ENCODE data around the gene SPRED3.
A peak's percentile ranks its signal among the peaks of the same experiment; 100 is the strongest.
"Not testable (repeated sequence)": the region's sequence is repeated elsewhere in the genome, so short reads cannot be mapped to it uniquely, and the experiment has no call there.

The SPRED3 gene

DNA sequence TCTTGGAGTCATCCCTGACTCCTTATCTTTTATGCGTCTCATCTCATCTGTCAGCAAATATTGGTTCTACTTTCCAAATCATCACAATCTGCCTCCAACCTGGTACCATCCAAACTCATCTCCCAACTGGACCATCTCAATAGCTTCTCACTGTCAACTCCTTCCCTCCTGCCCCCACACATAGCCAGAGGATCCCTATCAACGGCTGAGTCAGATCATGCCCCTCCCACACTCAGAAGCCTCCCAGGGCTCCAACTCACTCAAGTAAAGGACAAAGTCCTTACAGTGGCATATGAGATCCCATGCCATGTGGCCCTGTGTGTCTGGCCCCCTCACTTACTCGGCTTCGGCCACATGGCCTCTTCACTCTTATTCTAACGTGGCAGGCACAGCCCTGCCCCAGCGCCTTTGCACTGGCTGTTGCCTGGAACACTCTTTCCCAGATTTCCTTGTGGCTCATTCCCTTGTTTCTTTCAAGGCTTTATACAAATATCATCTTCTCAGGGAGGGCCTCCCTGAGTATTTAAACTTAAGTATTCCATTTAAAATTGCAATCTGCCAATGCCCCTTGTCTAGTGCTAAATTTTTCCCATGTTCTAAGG, 4.3 kb downstream of the SPRED3 start:
- DNase-seq = no peak

DNA sequence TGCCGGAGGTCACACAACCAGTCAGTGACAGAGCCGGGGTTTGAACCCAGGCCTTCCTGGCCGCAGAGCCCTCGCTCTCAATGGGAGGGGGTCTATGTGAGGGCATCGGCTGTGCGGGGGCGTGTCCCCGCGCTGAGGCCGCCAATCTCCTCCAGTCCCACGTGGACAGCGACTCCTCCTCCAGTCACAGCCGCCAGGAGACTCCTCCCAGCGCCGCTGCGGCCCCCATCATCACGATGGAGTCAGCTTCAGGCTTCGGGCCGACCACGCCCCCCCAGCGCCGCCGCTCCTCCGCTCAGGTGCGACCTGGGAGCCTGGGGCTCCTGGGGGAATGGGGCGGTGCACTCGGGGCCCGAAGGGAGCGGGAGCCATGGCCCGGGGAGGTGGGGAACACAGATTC, 6.0 kb downstream of the SPRED3 start:
- peak in 1 of 2 experiments; percentile 16 for DNase-seq

DNA sequence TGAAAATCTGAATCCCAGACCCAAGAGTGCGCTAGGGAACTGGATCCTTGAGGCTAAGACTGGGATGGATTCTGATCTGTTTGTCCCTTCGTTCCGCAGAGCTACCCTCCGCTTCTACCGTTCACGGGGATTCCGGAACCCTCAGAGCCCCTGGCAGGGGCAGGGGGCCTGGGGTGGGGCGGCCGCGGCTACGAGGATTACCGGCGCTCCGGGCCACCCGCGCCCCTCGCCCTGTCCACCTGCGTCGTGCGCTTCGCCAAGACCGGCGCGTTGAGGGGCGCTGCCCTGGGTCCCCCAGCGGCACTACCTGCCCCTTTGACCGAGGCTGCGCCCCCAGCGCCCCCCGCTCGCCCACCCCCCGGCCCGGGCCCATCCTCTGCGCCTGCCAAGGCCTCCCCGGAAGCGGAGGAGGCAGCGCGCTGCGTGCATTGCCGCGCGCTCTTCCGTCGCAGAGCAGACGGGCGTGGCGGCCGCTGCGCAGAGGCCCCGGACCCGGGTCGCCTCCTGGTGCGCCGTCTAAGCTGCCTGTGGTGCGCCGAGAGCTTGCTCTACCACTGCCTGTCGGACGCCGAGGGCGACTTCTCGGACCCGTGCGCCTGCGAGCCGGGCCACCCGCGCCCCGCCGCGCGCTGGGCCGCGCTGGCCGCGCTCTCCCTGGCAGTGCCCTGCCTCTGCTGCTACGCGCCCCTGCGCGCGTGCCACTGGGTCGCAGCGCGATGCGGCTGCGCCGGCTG, 7.1 kb downstream of the SPRED3 start:
- DNase-seq = no peak

DNA sequence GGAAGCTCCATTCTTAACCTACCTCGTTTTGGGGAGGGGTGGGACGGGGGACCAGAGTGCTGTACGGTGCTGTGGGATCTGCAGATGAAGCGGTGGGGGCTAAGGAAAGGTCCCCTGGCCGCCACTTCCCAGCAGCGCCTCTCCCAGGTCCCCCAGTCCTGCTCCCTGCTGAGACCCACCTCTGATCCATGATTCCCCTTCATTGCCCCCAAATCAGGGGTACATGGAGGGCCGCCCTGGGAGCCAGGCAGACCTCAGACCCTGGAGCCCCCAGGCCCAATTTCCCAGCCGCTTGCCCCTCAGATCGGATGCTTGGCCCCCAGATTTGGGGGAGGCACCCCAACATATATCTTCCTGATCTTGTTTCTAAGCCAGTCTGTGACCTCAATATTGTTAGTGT, 10.6 kb downstream of the SPRED3 start:
- no peak for DNase-seq

DNA sequence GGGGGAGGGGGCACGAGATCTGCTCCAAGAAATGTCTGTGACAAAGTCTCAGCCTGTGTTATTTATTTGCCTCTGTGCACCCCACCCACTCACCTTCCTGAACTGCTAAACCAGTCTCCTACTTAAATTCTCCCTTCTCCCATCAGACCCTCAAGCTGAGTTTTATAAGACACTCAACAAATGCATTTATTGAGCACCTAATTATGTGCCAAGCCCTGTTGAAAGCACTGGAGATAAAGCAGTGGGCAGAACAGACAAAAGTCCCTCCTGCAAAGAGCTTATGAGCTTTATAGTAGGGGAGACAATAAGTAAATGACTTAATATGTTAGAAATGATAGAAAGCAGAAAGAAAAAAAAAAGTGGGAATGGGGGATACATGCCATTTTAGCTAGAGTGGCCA, 11.0 kb downstream of the SPRED3 start:
- no peak for DNase-seq

DNA sequence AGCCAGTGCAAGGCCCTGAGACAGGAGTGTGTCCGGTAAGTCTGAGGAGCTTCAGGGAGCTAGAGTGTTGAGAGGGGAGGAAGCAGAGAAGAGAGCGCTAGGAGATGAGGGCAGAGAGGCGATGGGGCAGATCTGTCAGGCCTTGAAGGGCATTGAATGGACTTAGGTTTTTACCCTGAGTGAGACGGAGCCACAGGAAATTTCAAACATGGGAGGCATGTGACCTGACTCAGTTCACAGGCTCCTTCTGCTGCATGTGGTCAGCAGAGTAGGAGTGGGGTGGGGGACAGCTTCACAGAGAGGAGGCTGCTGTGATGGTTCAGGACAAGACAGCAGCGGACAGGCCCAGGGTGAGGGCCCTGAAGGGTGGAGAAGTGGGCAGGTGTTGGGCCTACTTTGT, 11.9 kb downstream of the SPRED3 start:
- no peak for DNase-seq

DNA sequence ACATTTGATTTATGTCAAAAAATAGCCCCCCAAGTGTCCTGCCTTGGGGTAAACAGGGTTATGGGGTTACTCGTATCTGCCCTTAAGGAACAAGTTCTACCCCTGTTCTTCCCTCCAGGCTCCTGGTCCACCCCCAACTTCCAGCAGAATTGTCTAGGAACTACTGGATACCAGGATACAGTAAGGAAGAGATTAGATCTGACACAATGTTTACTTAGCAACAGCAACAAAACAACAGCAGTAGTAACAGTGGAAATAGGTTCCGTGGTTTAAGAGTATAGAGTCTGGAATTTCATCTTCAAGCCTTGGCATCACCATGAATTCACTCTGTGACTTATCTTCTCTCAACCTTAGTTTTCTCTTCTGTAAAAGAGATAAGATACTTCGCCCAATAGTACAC, 12.7 kb downstream of the SPRED3 start:
- no peak for DNase-seq

DNA sequence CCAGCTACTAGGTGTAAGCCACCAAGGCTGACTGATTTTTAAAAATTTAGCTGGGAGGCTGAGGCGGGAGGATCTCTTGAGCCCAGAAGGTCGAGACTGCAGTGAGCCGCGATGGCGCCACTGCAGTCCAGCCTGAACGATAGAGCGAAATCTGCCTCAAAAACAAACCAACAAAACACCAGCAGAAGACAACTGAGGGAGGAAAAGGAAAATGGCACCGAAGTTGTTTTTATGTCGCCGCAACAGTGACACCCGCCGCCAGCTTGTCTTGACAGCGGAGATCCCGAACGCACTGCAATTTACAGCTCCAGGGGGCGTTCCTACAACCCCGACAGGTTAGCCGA, 14.1 kb downstream of the SPRED3 start:
- DNase-seq = no peak

DNA sequence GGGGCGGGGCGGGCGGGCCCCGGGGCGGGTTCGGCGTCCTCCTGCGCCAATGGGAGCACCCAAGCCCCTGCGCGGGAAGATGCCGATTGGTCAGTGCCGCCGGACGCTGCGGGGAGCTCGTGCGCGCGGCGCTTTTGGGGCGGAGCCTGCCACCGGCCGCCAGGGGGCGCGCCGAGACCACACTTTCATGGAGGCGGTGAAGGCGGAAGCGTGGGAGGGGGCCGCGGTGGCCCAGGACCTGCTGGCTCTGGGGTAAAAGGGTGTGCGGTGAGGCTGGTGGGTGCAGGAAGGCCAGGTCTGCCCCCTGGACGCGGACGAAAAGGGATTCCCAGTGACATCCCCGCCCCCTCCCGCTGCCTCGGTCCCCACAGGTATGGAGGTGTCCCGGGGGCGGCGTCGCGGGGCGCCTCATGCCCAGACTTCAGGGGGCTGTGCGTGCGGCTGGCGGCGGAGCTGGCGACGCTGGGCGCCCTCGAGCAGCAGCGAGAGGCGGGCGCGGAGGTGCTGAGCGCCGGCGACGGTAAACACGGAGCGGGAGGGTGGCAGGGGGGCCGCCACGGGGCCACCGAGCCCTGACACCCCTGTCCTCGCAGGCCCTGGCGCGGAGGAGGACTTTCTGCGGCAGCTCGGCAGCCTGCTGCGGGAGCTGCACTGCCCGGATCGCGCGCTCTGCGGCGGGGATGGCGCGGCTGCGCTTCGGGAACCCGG, 14.6 kb downstream of the SPRED3 start, which contains the start of gene FAM98C:
TSS of gene FAM98C (plus strand) at position 127 of the 708 bp plus-strand sequence. CDS start at position 188, 61 bp downstream.
- DNase-seq = peak; percentile 95 to 96

DNA sequence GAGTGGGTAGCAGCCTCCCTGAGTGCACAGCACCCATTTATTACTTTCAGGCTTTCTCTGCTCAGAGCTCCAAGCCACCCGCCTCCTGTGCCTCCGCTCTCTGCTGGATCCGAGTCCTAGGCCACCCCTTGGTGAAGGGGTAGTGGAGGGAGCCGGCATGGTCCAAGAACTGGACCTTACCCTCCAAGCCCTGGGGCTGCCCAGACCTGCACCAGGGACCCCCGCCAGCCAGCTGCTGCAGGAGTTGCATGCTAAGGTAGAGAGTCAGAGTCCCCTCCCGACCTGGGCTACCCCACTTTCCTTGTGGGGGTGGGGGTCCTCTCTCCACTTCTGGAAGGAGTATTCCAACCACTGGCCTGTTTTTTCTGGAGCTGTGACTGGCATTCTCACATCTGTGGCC, 16.4 kb downstream of the SPRED3 start:
- DNase-seq = no peak

DNA sequence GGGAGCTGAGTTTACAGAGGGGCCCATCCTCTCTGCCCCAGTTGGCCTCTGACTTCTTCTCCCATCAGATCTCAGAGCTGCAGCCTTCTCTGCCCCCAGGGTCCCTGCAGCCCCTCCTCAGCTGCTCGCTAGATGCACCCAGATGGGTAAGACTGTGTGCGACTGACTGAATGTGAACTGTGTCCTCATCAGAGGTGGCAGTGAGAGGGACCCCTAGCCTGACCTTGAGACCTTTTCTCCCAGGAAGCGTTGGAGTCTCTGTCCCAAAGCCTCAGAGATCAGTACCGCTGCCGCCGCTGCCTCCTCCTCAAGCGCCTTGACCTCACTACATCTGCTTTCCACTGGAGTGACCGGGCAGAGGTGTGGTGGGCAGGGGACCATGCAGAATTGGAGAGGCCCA, 16.8 kb downstream of the SPRED3 start:
- DNase-seq = no peak

DNA sequence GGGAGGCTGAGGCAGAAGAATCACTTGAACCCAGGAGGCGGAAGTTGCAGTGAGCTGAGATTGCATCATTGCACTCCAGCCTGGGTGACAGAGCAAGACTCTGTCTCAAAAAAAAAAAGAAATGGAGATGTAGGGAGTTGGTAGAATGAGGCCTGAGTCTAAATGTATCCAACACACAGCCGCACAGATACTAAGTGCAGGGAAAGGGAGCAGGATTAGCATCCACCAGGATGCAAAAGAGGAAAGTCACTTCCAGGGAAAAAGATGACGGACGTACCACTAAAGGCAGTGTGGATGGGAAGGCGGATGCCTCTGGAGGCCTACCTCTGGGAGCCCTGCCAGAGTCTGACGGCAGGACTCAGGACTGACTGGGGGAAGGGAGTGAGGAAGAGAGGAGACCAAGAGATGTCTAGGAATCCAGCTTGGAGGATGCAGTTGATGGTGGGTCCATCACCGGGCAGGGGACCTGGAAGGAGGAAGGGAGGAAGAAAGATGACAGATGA, 21.2 kb downstream of the SPRED3 start:
- DNase-seq = no peak

DNA sequence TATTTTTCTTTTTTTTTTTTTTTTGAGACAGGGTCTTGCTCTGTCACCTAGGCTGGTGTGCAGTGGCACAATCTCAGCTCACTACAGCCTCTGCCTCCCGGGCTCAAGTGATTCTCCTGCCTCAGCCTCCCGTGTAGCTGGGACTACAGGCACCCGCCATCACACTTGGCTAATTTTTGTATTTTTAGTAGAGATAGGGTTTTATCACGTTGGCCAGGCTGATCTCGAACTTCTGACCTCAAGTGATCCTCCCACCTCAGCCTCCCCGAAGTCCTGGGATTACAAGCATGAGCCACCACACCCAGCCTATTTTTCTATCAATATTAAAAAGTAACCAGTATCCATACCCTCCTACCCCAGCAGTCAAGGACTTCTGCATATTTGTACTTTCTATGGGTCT, 21.9 kb downstream of the SPRED3 start:
- not testable (repeated sequence) for DNase-seq

DNA sequence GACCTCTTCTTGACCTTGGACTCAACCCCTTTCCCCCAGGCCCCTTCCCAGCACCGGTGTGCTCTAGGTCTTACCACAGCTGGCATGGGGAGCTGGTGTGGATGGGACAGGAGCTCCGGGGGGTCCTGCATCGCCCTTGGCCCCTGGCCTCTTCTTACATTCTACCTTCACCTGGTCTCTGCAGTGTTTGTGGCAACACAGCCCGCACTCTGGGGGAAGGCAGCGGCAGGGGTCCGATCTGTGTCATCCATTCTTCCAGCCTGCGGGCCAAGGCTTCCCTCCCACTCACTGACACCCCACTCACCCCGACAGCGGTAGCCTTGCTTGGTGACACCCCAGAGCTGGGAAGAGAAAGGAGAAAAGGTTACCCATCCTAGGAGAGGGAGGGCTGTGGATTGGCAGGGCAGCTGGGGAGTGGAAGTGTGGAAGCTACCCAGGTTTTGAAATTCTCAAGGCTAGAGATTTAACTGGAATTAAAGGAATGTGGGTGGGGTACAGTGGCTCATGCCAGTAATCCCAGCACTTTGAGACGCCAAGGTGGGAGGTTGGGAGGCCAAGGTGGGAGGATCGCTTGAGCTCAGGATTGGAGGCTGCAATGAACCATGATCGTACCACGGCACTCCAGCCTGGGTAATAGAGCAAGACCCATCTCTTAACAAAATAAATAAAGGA, 22.7 kb downstream of the SPRED3 start:
- DNase-seq = no peak

DNA sequence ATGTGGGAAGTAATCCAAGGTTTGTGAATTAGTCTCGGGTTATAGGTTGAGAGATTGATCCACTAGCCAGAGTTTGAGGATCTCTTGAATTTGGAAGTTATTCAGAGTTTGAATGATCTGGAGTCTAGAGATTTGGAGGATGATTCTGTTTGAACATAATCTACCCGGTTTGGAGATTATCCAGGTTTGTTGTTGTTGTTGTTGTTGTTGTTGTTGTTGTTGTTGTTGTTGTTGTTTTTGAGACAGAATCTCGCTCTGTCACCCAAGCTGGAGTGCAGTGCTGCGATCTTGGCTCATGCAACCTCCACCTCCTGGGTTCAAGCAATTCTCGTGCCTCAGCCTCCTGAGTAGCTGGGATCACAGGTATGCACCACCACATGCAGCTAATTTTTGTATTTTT, 23.4 kb downstream of the SPRED3 start:
- DNase-seq = not testable (repeated sequence)

DNA sequence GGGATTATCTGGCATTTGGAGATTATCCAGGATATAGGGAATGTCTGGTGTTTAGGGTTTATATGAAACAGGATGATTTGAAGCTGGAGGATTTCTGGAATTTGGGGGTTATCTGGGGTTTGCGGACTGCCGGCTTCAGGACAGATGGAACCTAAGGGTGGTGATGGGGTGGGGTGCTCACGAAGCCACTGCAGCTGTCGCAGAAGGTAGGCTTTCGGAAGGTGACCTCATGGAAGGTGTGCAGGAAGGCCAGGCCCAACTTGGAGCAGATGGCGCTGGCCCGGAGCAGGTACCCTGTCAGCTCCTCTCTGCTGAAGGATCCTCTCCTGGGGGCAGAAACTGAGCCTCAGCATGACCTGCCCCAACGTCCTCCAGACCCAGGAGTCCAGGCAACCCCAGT, 24.0 kb downstream of the SPRED3 start:
- no peak for DNase-seq

DNA sequence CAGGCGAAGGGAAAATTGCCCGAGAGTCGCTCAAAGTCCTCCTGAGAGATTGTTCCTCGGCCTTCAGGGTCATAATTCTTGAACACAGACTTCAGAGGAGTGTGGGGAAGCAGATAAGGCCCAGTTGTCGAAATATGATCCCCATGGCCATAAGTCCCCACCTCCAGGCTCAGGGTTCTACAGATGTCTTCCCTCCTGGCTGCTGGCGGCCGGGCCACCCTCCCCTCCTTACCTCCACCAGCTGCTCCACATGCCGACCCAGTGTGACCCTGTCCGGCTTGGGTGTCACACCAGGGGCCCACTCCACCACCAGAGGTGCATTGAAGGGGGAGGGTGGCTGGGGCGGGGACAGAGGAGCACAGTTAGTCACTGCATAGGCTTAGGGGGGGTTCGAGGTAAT, 24.5 kb downstream of the SPRED3 start:
- DNase-seq = no peak

DNA sequence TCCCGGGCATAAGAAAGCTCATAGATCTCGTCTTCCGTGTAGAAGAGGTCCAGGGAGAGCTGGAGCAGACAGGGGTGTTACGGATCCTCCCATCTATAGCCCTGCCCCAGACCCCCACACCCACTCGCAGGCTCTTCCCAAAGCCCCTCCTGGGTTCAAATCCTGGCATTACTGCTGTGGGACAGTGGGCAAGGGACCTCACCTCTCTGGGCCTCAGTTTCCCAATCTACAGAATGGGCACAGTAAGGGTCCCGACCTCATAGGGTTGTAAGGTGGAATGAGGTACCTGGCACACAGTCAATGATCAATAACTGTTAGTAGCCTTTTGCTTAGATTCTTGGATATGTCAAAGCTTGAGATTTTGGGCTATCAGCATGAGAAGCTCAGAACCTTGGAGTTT, 24.9 kb downstream of the SPRED3 start:
- no peak for DNase-seq

DNA sequence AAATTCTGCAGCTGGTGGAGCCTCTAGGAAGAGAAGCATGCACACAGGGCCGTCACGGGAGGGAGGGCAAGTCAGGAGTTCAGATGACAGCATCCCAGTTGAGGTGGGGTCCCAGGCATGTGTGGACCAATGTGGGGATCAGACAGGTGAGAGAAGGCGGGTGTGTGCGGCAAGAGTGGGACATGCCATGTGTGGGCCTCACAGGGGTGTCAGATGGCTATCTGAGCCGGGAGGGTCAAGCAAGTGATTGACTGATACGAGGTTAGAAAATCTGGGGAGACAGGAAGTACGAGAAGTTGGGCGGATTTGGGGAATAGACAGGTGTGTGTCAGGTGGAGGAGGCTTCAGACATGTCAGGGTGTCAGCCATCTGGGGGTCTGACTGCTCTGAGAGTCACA, 28.6 kb downstream of the SPRED3 start:
- no peak for DNase-seq

DNA sequence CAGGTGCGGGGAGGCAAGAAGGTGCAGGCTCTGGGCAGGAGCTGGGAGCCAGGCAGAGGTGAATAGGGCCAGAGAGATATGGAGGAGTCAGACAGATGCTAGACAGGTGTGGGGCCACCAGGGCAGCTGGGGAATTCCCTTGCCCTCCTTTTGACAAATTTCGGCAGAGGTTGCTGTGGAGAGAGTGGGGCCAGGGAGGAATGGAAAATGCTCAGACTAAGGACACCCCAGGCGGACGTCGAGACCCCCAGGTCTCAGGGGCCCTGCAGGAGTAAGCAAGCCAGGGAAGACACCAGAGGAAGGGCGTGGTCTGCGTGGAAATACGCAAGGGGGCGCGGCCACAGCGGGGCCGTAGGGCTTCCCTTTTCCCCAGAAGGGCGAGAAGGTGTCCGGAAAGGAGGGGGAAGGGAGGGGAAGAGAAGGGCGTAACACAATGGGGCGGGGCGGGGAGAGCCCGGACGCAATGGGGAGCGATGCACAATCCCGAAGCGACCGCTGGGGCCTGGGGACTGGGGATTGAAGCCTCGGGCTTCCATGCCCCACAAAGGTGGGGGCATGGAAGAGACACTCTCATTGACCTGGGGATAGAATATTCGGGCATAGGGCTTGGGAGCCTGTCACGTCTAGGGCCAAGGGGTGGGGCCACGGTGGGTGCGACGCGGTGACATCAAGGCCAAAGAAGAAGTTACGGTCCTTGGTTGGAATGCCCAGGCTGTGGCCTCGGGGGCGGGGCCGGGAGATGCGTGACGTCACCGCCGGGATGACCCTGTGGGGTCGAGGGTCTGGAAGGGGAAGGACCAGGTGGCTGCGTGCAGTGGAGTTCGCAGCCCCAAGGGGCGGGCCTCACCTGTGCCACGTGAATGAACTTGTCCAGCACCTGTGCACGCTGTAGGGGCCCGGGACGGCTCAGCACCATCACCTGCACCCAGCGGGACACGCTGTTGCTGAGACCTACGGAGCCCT, 29.3 kb downstream of the SPRED3 start:
- DNase-seq = no peak

DNA sequence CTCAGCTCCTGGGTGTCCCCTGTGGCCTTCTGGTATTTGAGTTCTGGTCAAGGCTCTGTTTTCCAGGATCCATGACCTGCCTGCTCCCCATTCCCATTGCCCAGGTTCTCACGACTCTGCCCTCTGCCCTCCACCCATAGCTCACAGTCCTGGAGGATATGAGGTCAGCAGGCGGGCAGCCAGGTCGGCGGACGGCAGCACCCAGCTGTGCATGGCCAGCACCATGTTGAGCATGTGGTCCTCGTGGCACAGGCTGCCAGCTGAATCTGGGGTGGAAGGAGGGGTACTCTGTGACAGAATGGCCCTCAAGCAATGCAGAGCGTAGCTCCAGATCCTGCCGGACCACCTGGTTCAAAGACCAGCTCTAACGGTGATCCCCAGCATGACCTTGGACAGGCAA, 32.4 kb downstream of the SPRED3 start:
- DNase-seq = no peak

DNA sequence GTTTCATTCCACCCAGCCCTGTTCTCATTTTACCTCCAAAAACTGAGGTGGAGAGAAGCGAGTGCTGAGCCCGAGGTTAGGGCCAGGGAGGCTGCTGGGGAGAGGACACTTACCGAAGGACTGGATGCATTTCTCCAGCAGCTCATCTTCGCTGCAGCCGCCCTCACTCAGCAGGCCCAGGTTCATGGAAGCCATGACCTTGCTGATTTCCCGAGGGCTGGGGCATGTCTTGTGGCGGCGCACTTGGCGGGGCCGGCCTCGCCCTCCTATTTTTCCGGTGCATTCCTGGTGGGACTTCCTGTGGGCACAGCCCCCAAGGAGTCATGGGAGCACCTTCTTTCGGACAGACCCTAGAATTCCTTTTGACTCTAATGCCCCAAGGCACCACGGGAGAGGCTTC, 33.4 kb downstream of the SPRED3 start:
- no peak for DNase-seq
